CD14-positive monocyte (primary cell): Measurements from ENCODE around the gene INF2. TPM values are rescaled to one million over a fixed set of nuclear protein-coding genes. Genes with fewer than 3 reads are reported as not detected.

Experiments
- DNase-seq, 3 donors: peaks; one replicate each; pipeline ENCODE4 v3.0.0-alpha.2; 2011 to 2022
- H2AFZ ChIP-seq: 2 replicates; pipeline ENCODE4 v1.6.0; 2012; ENCODE audit warnings: mild to moderate bottlenecking, low read depth, low read length, inconsistent platforms; ENCODE audit not compliant: insufficient read depth, poor library complexity, severe bottlenecking
- H3K27ac ChIP-seq, 2 donors: 1 replicate in 1 of 2; 2 replicates in 1 of 2; pipeline ENCODE4 v1.5.1; 2012 to 2013; ENCODE audit warnings: low read length in 2 of 2, control low read depth in 1 of 2, inconsistent platforms in 1 of 2, low read depth in 1 of 2, mild to moderate bottlenecking in 1 of 2
- H3K27me3 ChIP-seq, 2 donors: one replicate each; pipeline versions ENCODE4 v1.6.0 to v1.6.1; 2011 to 2013; ENCODE audit warnings: low read length in 2 of 2; ENCODE audit not compliant: control insufficient read depth in 2 of 2, insufficient read depth in 2 of 2
- H3K36me3 ChIP-seq, 2 donors: replicated peaks in 1 of 2; 1 replicate in 1 of 2; 2 replicates in 1 of 2; pipeline versions ENCODE4 v1.5.1 to v1.6.1; 2012 to 2013; ENCODE audit warnings: low read length in 2 of 2, control low read depth in 1 of 2, inconsistent platforms in 1 of 2, mild to moderate bottlenecking in 1 of 2; ENCODE audit not compliant: insufficient read depth in 2 of 2, control insufficient read depth in 1 of 2
- H3K4me1 ChIP-seq, 2 donors: 1 replicate in 1 of 2; 2 replicates in 1 of 2; pipeline versions ENCODE4 v1.5.1 to v1.6.1; 2012 to 2013; ENCODE audit warnings: low read length in 2 of 2, control low read depth in 1 of 2, inconsistent platforms in 1 of 2, mild to moderate bottlenecking in 1 of 2, moderate library complexity in 1 of 2; ENCODE audit not compliant: insufficient read depth in 2 of 2, control insufficient read depth in 1 of 2
- H3K4me2 ChIP-seq: replicated peaks from 2 replicates; pipeline ENCODE3; 2012; ENCODE audit warnings: low read length, moderate library complexity, mild to moderate bottlenecking; ENCODE audit not compliant: poor library complexity, severe bottlenecking; ENCODE audit errors: extremely low read depth
- H3K4me3 ChIP-seq, 3 experiments: fragments of 200-600 bp in 1 of 3; sonication (generic) in 1 of 3; replicated peaks in 1 of 3; 1 replicate in 2 of 3; 2 replicates in 1 of 3; pipeline ENCODE4 v1.5.1; 2011 to 2013; ENCODE audit warnings: low read length in 3 of 3, mild to moderate bottlenecking in 3 of 3, control low read depth in 2 of 3, low read depth in 2 of 3, inconsistent platforms in 1 of 3, moderate library complexity in 1 of 3
- H3K79me2 ChIP-seq: 2 replicates; pipeline ENCODE4 v1.6.0; 2012; ENCODE audit warnings: mild to moderate bottlenecking, control low read depth, inconsistent platforms, low read length, moderate library complexity; ENCODE audit not compliant: insufficient read depth
- H3K9ac ChIP-seq: 2 replicates; pipeline ENCODE4 v1.6.0; 2017; ENCODE audit warnings: low read length, mild to moderate bottlenecking; ENCODE audit not compliant: insufficient read depth, poor library complexity, severe bottlenecking
- H3K9me3 ChIP-seq, 2 donors: replicated peaks in 1 of 2; 1 replicate in 1 of 2; 2 replicates in 1 of 2; pipeline versions ENCODE4 v1.5.1 to v1.6.1; 2012 to 2013; ENCODE audit warnings: low read length in 2 of 2, control low read depth in 1 of 2; ENCODE audit not compliant: control insufficient read depth in 1 of 2, insufficient read depth in 1 of 2
- H4K20me1 ChIP-seq: 2 replicates; pipeline ENCODE4 v1.6.0; 2012; ENCODE audit warnings: mild to moderate bottlenecking, low read length, control low read depth, moderate library complexity; ENCODE audit not compliant: insufficient read depth
- H3K27ac Mint-ChIP-seq, 7 donors: one replicate each; pipeline ENCODE4 v1.8.0; 2020; ENCODE audit warnings: mild to moderate bottlenecking in 7 of 7, mixed read lengths in 7 of 7, moderate library complexity in 6 of 7, inconsistent platforms in 2 of 7
- H3K27me3 Mint-ChIP-seq, 3 donors: one replicate each; pipeline ENCODE4 v1.8.0; 2021 to 2022; ENCODE audit warnings: low read depth in 3 of 3, mild to moderate bottlenecking in 3 of 3, mixed read lengths in 3 of 3, moderate library complexity in 3 of 3, inconsistent platforms in 1 of 3
- H3K36me3 Mint-ChIP-seq, 2 donors: one replicate each; pipeline ENCODE4 v1.8.0; 2020; ENCODE audit warnings: mixed read lengths in 2 of 2, inconsistent platforms in 1 of 2, mild to moderate bottlenecking in 1 of 2
- H3K4me1 Mint-ChIP-seq: one replicate; pipeline ENCODE4 v1.8.0; 2020; ENCODE audit warnings: mild to moderate bottlenecking, mixed read lengths
- H3K4me3 Mint-ChIP-seq, 2 donors: one replicate each; pipeline ENCODE4 v1.8.0; 2020; ENCODE audit warnings: mild to moderate bottlenecking in 2 of 2, mixed read lengths in 2 of 2, moderate library complexity in 1 of 2
- H3K9me3 Mint-ChIP-seq, 7 donors: one replicate each; pipeline ENCODE4 v1.8.0; 2020 to 2022; ENCODE audit warnings: mixed read lengths in 7 of 7, mild to moderate bottlenecking in 6 of 7, moderate library complexity in 6 of 7, inconsistent platforms in 2 of 7
- CTCF ChIP-seq: fragments of 200-600 bp; IDR thresholded peaks from one replicate; pipeline ENCODE4 v1.8.0; 2022; ENCODE audit warnings: antibody characterized with exemption, mild to moderate bottlenecking
- WGBS: methylation state at CpG from one replicate; pipeline ENCODE4 v1.1.5; 2013; ENCODE audit warnings: missing lambda C conversion rate; ENCODE audit not compliant: insufficient coverage; 5-methylcytosine and 5-hydroxymethylcytosine counted together
- intact Hi-C, 2 donors: fragments of 100-400 bp; cut with micrococcal nuclease; formaldehyde crosslinking; loops; one replicate each; pipeline versions ENCODE4 v1.15.0 to v1.15.1; 2023
- polyA plus RNA-seq, 3 donors: library from polyadenylated mRNA; depleted of rRNA in 1 of 3; unstranded in 2 of 3; stranded (reverse) in 1 of 3; fragments of 300-500 nt in 2 of 3; fragments of >200 nt in 1 of 3; fragmentation: Illumina TruSeq in 2 of 3; gene quantifications; 1 replicate in 2 of 3; 2 replicates in 1 of 3; pipeline ENCODE4 v1.2.3, GENCODE V29; 2012 to 2021

The INF2 gene
- polyA plus RNA-seq, 3 donors = 2.9 to 23.3 (median 3.8) TPM

GRCh38 chr14:104721505-104722431 lies 32.4 kb downstream of the INF2 start:
- Histone ChIP-seq H3K27ac (no peak overlapping the region), H3K4me1 (peaks cover 14 to 23% of the 10 kb centered on the region in 2 donors), H3K9ac (no peak overlapping the region), H3K79me2 (no peaks in the 10 kb centered on the region), H3K4me2 (no peak overlapping the region), H4K20me1 (no peaks in the 10 kb centered on the region), H3K4me3 (no peak overlapping the region), H3K36me3 (no peaks in the 10 kb centered on the region), H3K27me3 (peaks cover 0 to 8% of the 10 kb centered on the region in 2 donors), H3K9me3 (no peaks in the 10 kb centered on the region), H2AFZ (no peak overlapping the region)
- H3K4me1 Mint-ChIP-seq = peaks cover 8% of the 10 kb centered on the region
- no peaks in the 10 kb centered on the region for H3K9me3 Mint-ChIP-seq
- intact Hi-C loops = loop anchor here in 1 of 2 donors (5.0 kb wide), 1 partner anchor 76 kb away; the partner anchor contains the start of gene AKT1
- no peak overlapping the region for H3K27ac Mint-ChIP-seq
- peaks cover 2 to 14% of the 10 kb centered on the region in 2 donors for H3K36me3 Mint-ChIP-seq
- no peak for DNase-seq
- TF ChIP-seq CTCF = no peak
- peaks cover 3 to 15% (median 5%) of the 10 kb centered on the region in 3 donors for H3K27me3 Mint-ChIP-seq
- H3K4me3 Mint-ChIP-seq = no peak overlapping the region
- WGBS = 79% methylated on average over 14 of the region's 18 CpGs

- H3K79me2 ChIP-seq = no peaks in the 10 kb centered on the region
- no peaks in the 10 kb centered on the region for H3K36me3 ChIP-seq
- intact Hi-C loops = loop anchor here in 1 of 2 donors (5.0 kb wide), 1 partner anchor 74 kb away; the partner anchor contains the start of gene AKT1
- H3K36me3 Mint-ChIP-seq = peaks cover 0 to 6% of the 10 kb centered on the region in 2 donors
- H3K9me3 ChIP-seq = no peaks in the 10 kb centered on the region
- H3K4me2 ChIP-seq = peak overlapping the region; percentile 88
- H3K4me1 Mint-ChIP-seq = peaks cover 8% of the 10 kb centered on the region
- WGBS = 39% methylated on average over 23 of the region's 26 CpGs
- DNase-seq = peak in 1 of 3 donors; percentile 10
- H3K9ac ChIP-seq = peak overlapping the region; percentile 65
- H3K9me3 Mint-ChIP-seq = no peaks in the 10 kb centered on the region
- no peak overlapping the region for H3K27ac ChIP-seq
- H3K4me3 Mint-ChIP-seq = no peak overlapping the region
- no peaks in the 10 kb centered on the region for H4K20me1 ChIP-seq
- no peak for TF ChIP-seq CTCF
- peaks cover 14 to 23% of the 10 kb centered on the region in 2 donors for H3K4me1 ChIP-seq
- H3K27me3 ChIP-seq = peaks cover 0 to 8% of the 10 kb centered on the region in 2 donors
- no peak overlapping the region for H3K27ac Mint-ChIP-seq
- H2AFZ ChIP-seq = peak overlapping the region; percentile 98
- H3K4me3 ChIP-seq = peak overlapping the region in 1 of 3 experiments; percentile 89
- H3K27me3 Mint-ChIP-seq = peaks cover 3 to 23% (median 7%) of the 10 kb centered on the region in 3 donors
Observed at GRCh38 chr14:104722938-104723650, 33.7 kb downstream of the INF2 start.
